LNCAP (cell line): ENCODE measurements around the gene OMP.

Experiments used
- CTCF ChIP-seq: fragments of 450-650 bp; IDR thresholded peaks from 2 replicates; pipeline ENCODE4 v1.5.1; 2017; ENCODE audit warnings: mild to moderate bottlenecking

OMP gene

GRCh38 chr11:77150836-77151235 lies 48.2 kb downstream of the OMP start:
- TF ChIP-seq CTCF = no peak

- no peak for TF ChIP-seq CTCF
Measured at GRCh38 chr11:77151804-77152509, 49.3 kb downstream of the OMP start.

GRCh38 chr11:77152846-77153245 lies 50.2 kb downstream of the OMP start:
- TF ChIP-seq CTCF = no peak
